Activated CD4-positive, CD25-positive, alpha-beta regulatory T cell (primary cell): ENCODE data around the gene ADAMTSL1.

Experiments used
- DNase-seq, 4 experiments: peaks; one replicate each; lab custom pipeline; 2025; lab: John Stamatoyannopoulos, UW

ADAMTSL1 gene

GRCh38 chr9:18941060-18941740, 467.2 kb downstream of the ADAMTSL1 start:
- no peak for DNase-seq

GRCh38 chr9:18942801-18943200, 468.8 kb downstream of the ADAMTSL1 start:
- DNase-seq = no peak

- DNase-seq = no peak
These were observed 474.0 kb downstream of the ADAMTSL1 start for GRCh38 chr9:18947892-18948339.

GRCh38 chr9:18951936-18952335, 478.0 kb downstream of the ADAMTSL1 start:
- no peak for DNase-seq

- no peak for DNase-seq
These were observed 481.7 kb downstream of the ADAMTSL1 start for GRCh38 chr9:18955626-18956025.
